ENCODE results near the gene TMEM39B. TPM values are rescaled to one million over a fixed set of nuclear protein-coding genes. Genes with fewer than 3 reads are reported as not detected.
A peak's percentile ranks its signal among the peaks of the same experiment; 100 is the strongest.
"Not testable (repeated sequence)": the region's sequence is repeated elsewhere in the genome, so short reads cannot be mapped to it uniquely, and the experiment has no call there.

Gene TMEM39B
- total RNA-seq, 2 donors from 2014 or later, result 8.2 to 15.4 TPM

GRCh38 chr1:32138965-32139364 is 66.2 kb downstream of the TMEM39B start:
- intact Hi-C loops (cut with DNase I), result no loop called here
- Histone ChIP-seq H3K27me3 (replicated peaks; ENCODE audit: insufficient read depth) (no peaks in the 10 kb centered on the region), H3K4me1 (replicated peaks) (peaks cover 5% of the 10 kb centered on the region), H3K9me3 (no peaks in the 10 kb centered on the region), H3K36me3 (no peaks in the 10 kb centered on the region), H3K4me3 (no peak overlapping the region), H3K27ac (no peak overlapping the region)
- no peak for TF ChIP-seq POLR2AphosphoS5 (IDR thresholded peaks at IDR 0.05)
- no peak for TF ChIP-seq CTCF (IDR thresholded peaks at IDR 0.05)
- no peak for TF ChIP-seq POLR2A (IDR thresholded peaks at IDR 0.05)
- 67% methylated on average over 5 of the region's 5 CpGs for WGBS
- no peak for DNase-seq (ENCODE audit: low spot score)

GRCh38 chr1:32142446-32143301 is 69.9 kb downstream of the TMEM39B start:
- no peaks in the 10 kb centered on the region for H3K27me3 ChIP-seq (replicated peaks; ENCODE audit: insufficient read depth)
- intact Hi-C loops (cut with DNase I), result no loop called here
- H3K36me3 ChIP-seq, result no peaks in the 10 kb centered on the region
- WGBS, result 34% methylated on average over 6 of the region's 6 CpGs
- H3K27ac ChIP-seq, result peak overlapping the region in 1 of 2 donors; percentile 19
- peaks cover 5% of the 10 kb centered on the region for H3K4me1 ChIP-seq (replicated peaks)
- TF ChIP-seq POLR2AphosphoS5 (IDR thresholded peaks at IDR 0.05) (peak; percentile 66), CTCF (IDR thresholded peaks at IDR 0.05) (no peak)
- no peak overlapping the region for H3K4me3 ChIP-seq
- peak; percentile 34 for DNase-seq (ENCODE audit: low spot score)
- H3K9me3 ChIP-seq, result no peaks in the 10 kb centered on the region

- H3K27ac ChIP-seq; H3K9me3 ChIP-seq; H3K4me1 ChIP-seq (replicated peaks); H3K36me3 ChIP-seq; DNase-seq (ENCODE audit: low spot score); H3K4me3 ChIP-seq; H3K27me3 ChIP-seq (replicated peaks; ENCODE audit: insufficient read depth); intact Hi-C loops (cut with DNase I): not testable (repeated sequence)
- WGBS, result 85% methylated on average over 4 of the region's 4 CpGs
Measured at GRCh38 chr1:32143302-32143695, 70.6 kb downstream of the TMEM39B start.

GRCh38 chr1:32144033-32144432 is 71.3 kb downstream of the TMEM39B start:
- Histone ChIP-seq H3K27ac (no peak overlapping the region), H3K27me3 (replicated peaks; ENCODE audit: insufficient read depth) (no peaks in the 10 kb centered on the region), H3K9me3 (no peaks in the 10 kb centered on the region), H3K4me1 (replicated peaks) (peaks cover 5% of the 10 kb centered on the region), H3K4me3 (no peak overlapping the region), H3K36me3 (no peaks in the 10 kb centered on the region)
- TF ChIP-seq POLR2A (IDR thresholded peaks at IDR 0.05) (no peak), CTCF (IDR thresholded peaks at IDR 0.05) (no peak), POLR2AphosphoS5 (IDR thresholded peaks at IDR 0.05) (no peak)
- WGBS, result 91% methylated on average over 3 of the region's 3 CpGs
- DNase-seq (ENCODE audit: low spot score), result no peak
- intact Hi-C loops (cut with DNase I), result no loop called here

GRCh38 chr1:32147799-32148198 is 75.1 kb downstream of the TMEM39B start:
- H3K4me3 ChIP-seq; H3K27me3 ChIP-seq (replicated peaks; ENCODE audit: insufficient read depth); H3K27ac ChIP-seq; H3K36me3 ChIP-seq; H3K4me1 ChIP-seq (replicated peaks); intact Hi-C loops (cut with DNase I); DNase-seq (ENCODE audit: low spot score); H3K9me3 ChIP-seq: not testable (repeated sequence)
- WGBS, result 96% methylated on average over 5 of the region's 5 CpGs

- TF ChIP-seq CTCF (IDR thresholded peaks at IDR 0.05) (no peak), POLR2AphosphoS5 (IDR thresholded peaks at IDR 0.05) (no peak), POLR2A (IDR thresholded peaks at IDR 0.05) (no peak)
- DNase-seq (ENCODE audit: low spot score), result no peak
- Histone ChIP-seq H3K36me3 (no peaks in the 10 kb centered on the region), H3K27ac (no peak overlapping the region), H3K27me3 (replicated peaks; ENCODE audit: insufficient read depth) (no peaks in the 10 kb centered on the region), H3K4me1 (replicated peaks) (no peaks in the 10 kb centered on the region), H3K4me3 (no peak overlapping the region), H3K9me3 (no peaks in the 10 kb centered on the region)
- intact Hi-C loops (cut with DNase I), result no loop called here
- 86% methylated on average over 9 of the region's 9 CpGs for WGBS
Measured at GRCh38 chr1:32150847-32151246, 78.1 kb downstream of the TMEM39B start.
